Esophagus squamous epithelium (tissue), 5 donors: ENCODE results near the gene CACNB2. TPM values are rescaled to one million over a fixed set of nuclear protein-coding genes. Genes with fewer than 3 reads are reported as not detected.

Experiments used
- DNase-seq: peaks from one replicate; lab custom pipeline; 2025; lab: John Stamatoyannopoulos, UW
- H3K27ac ChIP-seq, 4 donors: fragments of 200-600 bp; sonication (generic); one replicate each; pipeline ENCODE4 v1.5.1; 2016 to 2019; ENCODE audit warnings: mild to moderate bottlenecking in 1 of 4
- H3K27me3 ChIP-seq, 4 donors: fragments of 200-600 bp; sonication (generic); 1 replicate in 3 of 4; 2 replicates in 1 of 4; pipeline versions ENCODE4 v1.5.1 to v1.6.0; 2017 to 2021; ENCODE audit warnings: antibody characterized with exemption in 1 of 4
- H3K36me3 ChIP-seq, 3 donors: fragments of 200-600 bp; sonication (generic); one replicate each; pipeline ENCODE4 v1.5.1; 2016 to 2019
- H3K4me1 ChIP-seq, 3 donors: fragments of 200-600 bp; sonication (generic); one replicate each; pipeline ENCODE4 v1.5.1; 2017 to 2019
- H3K4me3 ChIP-seq, 4 donors: fragments of 200-600 bp; sonication (generic); 1 replicate in 3 of 4; 2 replicates in 1 of 4; pipeline ENCODE4 v1.5.1; 2016 to 2019; ENCODE audit warnings: mild to moderate bottlenecking in 2 of 4, moderate library complexity in 1 of 4
- H3K9me3 ChIP-seq, 3 donors: fragments of 200-600 bp; sonication (generic); one replicate each; pipeline ENCODE4 v1.5.1; 2016 to 2019
- POLR2A ChIP-seq, 4 donors: fragments of 450-650 bp; IDR thresholded peaks; one replicate each; pipeline ENCODE4 v1.6.1; 2017; ENCODE audit warnings: antibody characterized with exemption in 4 of 4, mild to moderate bottlenecking in 4 of 4, moderate library complexity in 3 of 4
- WGBS, 2 donors: methylation state at CpG; one replicate each; pipeline ENCODE4 v1.1.5; 2018; 5-methylcytosine and 5-hydroxymethylcytosine counted together
- intact Hi-C: fragments of 100-400 bp; cut with DNase I; formaldehyde crosslinking; loops from one replicate; pipeline ENCODE4 v1.15.0; 2022
- total RNA-seq, 4 donors: library from RNA; depleted of rRNA; stranded (reverse); fragments of >200 nt; gene quantifications; one replicate each; pipeline ENCODE4 v1.1.0, GENCODE V29; 2016
- TF ChIP-seq, protein P1 (sequence below), 6 experiments: fragments of 450-650 bp in 4 of 6; fragments of 200-600 bp in 2 of 6; sonication (generic) in 2 of 6; IDR thresholded peaks; one replicate each; pipeline ENCODE4 v1.5.1; 2016 to 2019; ENCODE audit warnings: antibody characterized with exemption in 6 of 6, mild to moderate bottlenecking in 4 of 6, moderate library complexity in 4 of 6
- donor health status: DM: yes; HTN: yes; CAD: no.

The CACNB2 gene
- total RNA-seq, 4 donors from 2014 or later, result 0.91 to 37.0 (median 5.7) TPM

DNA sequence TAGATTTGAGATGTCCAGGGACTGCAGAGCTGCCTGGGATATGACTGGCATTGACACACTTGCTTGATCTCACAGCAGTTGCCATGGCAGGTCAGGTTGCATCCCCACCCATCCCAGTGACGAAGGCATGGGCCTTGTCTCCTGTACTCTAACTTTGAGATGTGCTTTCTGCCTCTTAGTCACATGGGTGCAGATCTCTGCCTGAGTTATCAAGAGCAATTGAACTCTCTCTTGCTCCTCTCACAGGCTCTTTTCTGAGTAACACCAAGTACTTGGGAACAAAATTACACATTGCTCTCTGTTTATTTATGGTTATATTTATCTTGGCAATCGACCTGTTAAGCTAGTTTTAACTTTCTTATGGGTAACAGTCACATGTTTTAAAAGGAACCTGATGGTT is 273.8 kb downstream of the CACNB2 start:
- DNase-seq, result no peak
- H3K4me1 ChIP-seq, result no peaks in the 10 kb centered on the region
- 31 to 35% methylated on average over 2 of the region's 2 CpGs for WGBS, 2 donors
- H3K27ac ChIP-seq, result no peak overlapping the region
- TF ChIP-seq POLR2A (IDR thresholded peaks at IDR 0.05), result no peak
- H3K4me3 ChIP-seq, result no peak overlapping the region
- H3K9me3 ChIP-seq, result no peaks in the 10 kb centered on the region
- intact Hi-C loops, result no loop called here
- H3K27me3 ChIP-seq, result no peaks in the 10 kb centered on the region
- H3K36me3 ChIP-seq, result no peaks in the 10 kb centered on the region

DNA sequence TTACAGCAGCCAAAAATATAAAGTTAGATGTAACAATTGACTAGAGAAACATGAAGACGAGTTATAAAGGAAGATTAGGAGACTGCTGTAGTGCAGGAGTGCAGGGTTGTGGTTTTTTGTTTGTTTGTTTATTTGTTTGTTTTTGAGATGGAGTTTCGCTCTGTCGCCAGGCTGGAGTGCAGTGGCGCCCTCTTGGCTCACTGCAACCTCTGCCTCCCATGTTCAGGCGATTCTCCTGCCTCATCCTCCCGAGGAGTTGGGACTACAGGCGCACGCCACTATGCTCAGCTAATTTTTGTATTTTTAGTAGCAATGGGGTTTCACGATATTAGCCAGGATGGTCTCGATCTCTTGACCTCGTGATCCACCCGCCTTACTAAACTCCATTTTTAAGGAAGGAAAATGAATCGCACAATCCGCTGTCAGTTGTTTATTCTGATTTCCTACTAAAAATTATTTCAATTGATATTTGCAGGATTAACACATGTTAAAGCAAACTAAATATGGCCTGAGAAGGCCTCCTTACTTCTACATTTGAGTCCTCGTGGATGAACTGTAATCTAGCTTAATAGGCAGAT is 277.8 kb downstream of the CACNB2 start:
- no peak overlapping the region for H3K27ac ChIP-seq
- TF ChIP-seq POLR2A (IDR thresholded peaks at IDR 0.05), result no peak
- TF ChIP-seq, protein P1, sequence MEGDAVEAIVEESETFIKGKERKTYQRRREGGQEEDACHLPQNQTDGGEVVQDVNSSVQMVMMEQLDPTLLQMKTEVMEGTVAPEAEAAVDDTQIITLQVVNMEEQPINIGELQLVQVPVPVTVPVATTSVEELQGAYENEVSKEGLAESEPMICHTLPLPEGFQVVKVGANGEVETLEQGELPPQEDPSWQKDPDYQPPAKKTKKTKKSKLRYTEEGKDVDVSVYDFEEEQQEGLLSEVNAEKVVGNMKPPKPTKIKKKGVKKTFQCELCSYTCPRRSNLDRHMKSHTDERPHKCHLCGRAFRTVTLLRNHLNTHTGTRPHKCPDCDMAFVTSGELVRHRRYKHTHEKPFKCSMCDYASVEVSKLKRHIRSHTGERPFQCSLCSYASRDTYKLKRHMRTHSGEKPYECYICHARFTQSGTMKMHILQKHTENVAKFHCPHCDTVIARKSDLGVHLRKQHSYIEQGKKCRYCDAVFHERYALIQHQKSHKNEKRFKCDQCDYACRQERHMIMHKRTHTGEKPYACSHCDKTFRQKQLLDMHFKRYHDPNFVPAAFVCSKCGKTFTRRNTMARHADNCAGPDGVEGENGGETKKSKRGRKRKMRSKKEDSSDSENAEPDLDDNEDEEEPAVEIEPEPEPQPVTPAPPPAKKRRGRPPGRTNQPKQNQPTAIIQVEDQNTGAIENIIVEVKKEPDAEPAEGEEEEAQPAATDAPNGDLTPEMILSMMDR (IDR thresholded peaks at IDR 0.05), result no peak
- intact Hi-C loops, result no loop called here
- no peaks in the 10 kb centered on the region for H3K4me1 ChIP-seq
- no peak for DNase-seq
- no peaks in the 10 kb centered on the region for H3K9me3 ChIP-seq
- WGBS, 2 donors, result 79 to 80% methylated on average over 15 of the region's 15 CpGs
- no peak overlapping the region for H3K4me3 ChIP-seq
- H3K36me3 ChIP-seq, result no peaks in the 10 kb centered on the region
- no peaks in the 10 kb centered on the region for H3K27me3 ChIP-seq

DNA sequence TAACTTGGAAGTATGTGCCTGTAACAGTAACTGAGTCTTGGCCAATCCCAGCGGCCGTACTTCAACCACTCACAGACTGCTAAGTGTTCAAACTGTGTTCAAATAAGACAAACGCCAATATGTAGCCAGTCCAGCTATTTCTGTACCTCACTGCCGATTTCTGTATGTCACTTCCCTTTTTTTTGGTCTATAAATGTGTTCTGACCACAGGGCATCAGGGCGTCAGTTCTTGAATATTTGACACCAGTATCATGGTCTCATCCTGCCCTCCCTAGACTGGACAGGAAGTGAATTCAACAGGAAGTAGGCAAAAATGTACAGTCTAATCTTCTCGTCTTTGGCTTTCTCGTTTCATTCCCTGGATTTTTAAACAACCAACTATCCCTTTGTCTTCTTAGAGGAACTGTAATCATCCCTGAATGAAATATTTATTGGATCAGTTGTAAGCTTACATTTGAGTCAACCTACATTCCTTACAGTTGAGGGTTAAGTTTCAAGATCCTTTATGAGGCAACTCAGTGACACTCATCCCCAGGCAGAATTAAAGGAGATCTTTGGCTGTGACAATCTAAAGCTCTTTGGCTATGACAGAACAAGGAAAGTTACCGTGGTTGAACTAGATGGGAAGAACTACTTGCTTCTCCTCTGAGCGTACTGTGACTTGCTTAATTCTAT is 278.5 kb downstream of the CACNB2 start:
- 58 to 62% methylated on average over 9 of the region's 9 CpGs for WGBS, 2 donors
- H3K27ac ChIP-seq, result no peak overlapping the region
- intact Hi-C loops, result no loop called here
- H3K27me3 ChIP-seq, result no peaks in the 10 kb centered on the region
- no peak for TF ChIP-seq POLR2A (IDR thresholded peaks at IDR 0.05)
- TF ChIP-seq, protein P1 (IDR thresholded peaks at IDR 0.05), result no peak
- H3K36me3 ChIP-seq, result no peaks in the 10 kb centered on the region
- DNase-seq, result no peak
- no peaks in the 10 kb centered on the region for H3K9me3 ChIP-seq
- H3K4me1 ChIP-seq, result no peaks in the 10 kb centered on the region
- no peak overlapping the region for H3K4me3 ChIP-seq

GRCh38 chr10:18419945-18420344 is 279.7 kb downstream of the CACNB2 start:
- H3K4me1 ChIP-seq, result no peaks in the 10 kb centered on the region
- no peaks in the 10 kb centered on the region for H3K9me3 ChIP-seq
- intact Hi-C loops, result no loop called here

GRCh38 chr10:18421726-18422293 is 281.6 kb downstream of the CACNB2 start:
- H3K9me3 ChIP-seq, result no peaks in the 10 kb centered on the region
- TF ChIP-seq, protein P1 (IDR thresholded peaks at IDR 0.05), result no peak
- TF ChIP-seq POLR2A (IDR thresholded peaks at IDR 0.05), result no peak
- H3K27ac ChIP-seq, result no peak overlapping the region
- DNase-seq, result no peak
- H3K4me1 ChIP-seq, result no peaks in the 10 kb centered on the region
- no peak overlapping the region for H3K4me3 ChIP-seq
- no peaks in the 10 kb centered on the region for H3K27me3 ChIP-seq
- no peaks in the 10 kb centered on the region for H3K36me3 ChIP-seq
- 49 to 64% methylated on average over 7 of the region's 7 CpGs for WGBS, 2 donors
- intact Hi-C loops, result no loop called here

More at GRCh38 chr10:18419945-18420344, 279.7 kb downstream of the CACNB2 start:
- H3K4me3 ChIP-seq, result no peak overlapping the region
- H3K27ac ChIP-seq, result no peak overlapping the region
- TF ChIP-seq, protein P1 (IDR thresholded peaks at IDR 0.05), result no peak
- no peak for TF ChIP-seq POLR2A (IDR thresholded peaks at IDR 0.05)
- no peaks in the 10 kb centered on the region for H3K27me3 ChIP-seq
- 37 to 38% methylated on average over 2 of the region's 2 CpGs for WGBS, 2 donors
- no peaks in the 10 kb centered on the region for H3K36me3 ChIP-seq
- no peak for DNase-seq
